GM23338 (cell line): ENCODE data around the gene GGA2. TPM values are rescaled to one million over a fixed set of nuclear protein-coding genes. Genes with fewer than 3 reads are reported as not detected.

Experiments
- ATAC-seq: fragments of 200-7000 bp; cut with Tn5 transposase; 3 replicates; pipeline ENCODE4 v1.9.1; 2020
- DNase-seq: peaks from one replicate; pipeline ENCODE4 v3.0.0-alpha.2; 2015; ENCODE audit warnings: low spot score
- H2AFZ ChIP-seq: fragments of 200-600 bp; sonication (generic); 2 replicates; pipeline ENCODE4 v1.8.0; 2016; ENCODE audit warnings: antibody characterized with exemption, mild to moderate bottlenecking, moderate library complexity
- H3F3A ChIP-seq: fragments of 200-600 bp; sonication (generic); replicated peaks from 2 replicates; pipeline ENCODE4 v1.8.0; 2017; ENCODE audit warnings: antibody characterized with exemption, mixed run types, low read depth
- H3K27ac ChIP-seq: fragments of 200-600 bp; sonication (generic); 2 replicates; pipeline ENCODE4 v1.6.1; 2016; ENCODE audit warnings: low read depth
- H3K27me3 ChIP-seq: fragments of 200-600 bp; sonication (generic); 2 replicates; pipeline ENCODE4 v1.8.0; 2016; ENCODE audit warnings: mild to moderate bottlenecking, mixed run types, moderate library complexity; ENCODE audit not compliant: insufficient read depth
- H3K36me3 ChIP-seq: fragments of 200-600 bp; sonication (generic); 2 replicates; pipeline ENCODE4 v1.8.0; 2016; ENCODE audit warnings: mild to moderate bottlenecking; ENCODE audit not compliant: insufficient read depth
- H3K4me1 ChIP-seq: fragments of 200-600 bp; sonication (generic); 2 replicates; pipeline ENCODE4 v1.8.0; 2016; ENCODE audit warnings: mild to moderate bottlenecking, moderate library complexity; ENCODE audit not compliant: insufficient read depth
- H3K4me2 ChIP-seq: fragments of 200-600 bp; sonication (generic); 2 replicates; pipeline ENCODE4 v1.7.1; 2017; ENCODE audit warnings: mixed run types
- H3K4me3 ChIP-seq: fragments of 200-600 bp; sonication (generic); 2 replicates; pipeline ENCODE4 v1.6.1; 2016; ENCODE audit warnings: mixed run types
- H3K79me2 ChIP-seq: fragments of 200-600 bp; sonication (generic); replicated peaks from 2 replicates; pipeline ENCODE4 v1.8.0; 2017; ENCODE audit warnings: mild to moderate bottlenecking; ENCODE audit not compliant: insufficient read depth
- H3K9me2 ChIP-seq: fragments of 200-600 bp; sonication (generic); 2 replicates; pipeline ENCODE4 v1.8.0; 2017; ENCODE audit not compliant: insufficient read depth
- H4K20me1 ChIP-seq: fragments of 200-600 bp; sonication (generic); replicated peaks from 2 replicates; pipeline ENCODE4 v1.8.0; 2017; ENCODE audit warnings: mild to moderate bottlenecking; ENCODE audit not compliant: insufficient read depth
- H3K27ac Mint-ChIP-seq: 2 replicates; pipeline ENCODE4 v1.8.0; 2020; ENCODE audit warnings: inconsistent platforms, mild to moderate bottlenecking, moderate library complexity, mixed read lengths
- H3K27me3 Mint-ChIP-seq: 3 replicates; pipeline ENCODE4 v1.8.0; 2022; ENCODE audit warnings: low read depth, mild to moderate bottlenecking, moderate library complexity, mixed read lengths, inconsistent platforms; ENCODE audit not compliant: insufficient read depth, poor library complexity
- H3K36me3 Mint-ChIP-seq: 3 replicates; pipeline ENCODE4 v1.8.0; 2021; ENCODE audit warnings: low read depth, mild to moderate bottlenecking, inconsistent platforms, moderate library complexity, mixed read lengths
- H3K4me1 Mint-ChIP-seq: 3 replicates; pipeline ENCODE4 v1.8.0; 2020; ENCODE audit warnings: mild to moderate bottlenecking, inconsistent platforms, mixed read lengths
- H3K4me3 Mint-ChIP-seq: 3 replicates; pipeline ENCODE4 v1.8.0; 2021; ENCODE audit warnings: moderate library complexity, mild to moderate bottlenecking, inconsistent platforms, mixed read lengths
- H3K9me3 Mint-ChIP-seq: 3 replicates; pipeline ENCODE4 v1.8.0; 2020; ENCODE audit warnings: moderate library complexity, mild to moderate bottlenecking, inconsistent platforms, mixed read lengths
- EZH2phosphoT487 ChIP-seq: fragments of 200-600 bp; sonication (generic); IDR thresholded peaks from one replicate; pipeline ENCODE4 v1.8.1; 2018; ENCODE audit warnings: antibody characterized with exemption; ENCODE audit not compliant: unreplicated experiment
- JUNB ChIP-seq: IDR thresholded peaks from one replicate; pipeline ENCODE4 v1.6.1; 2016; ENCODE audit warnings: antibody characterized with exemption; ENCODE audit not compliant: unreplicated experiment
- NANOG ChIP-seq: IDR thresholded peaks from 2 replicates; pipeline ENCODE4 v1.6.1; 2016; ENCODE audit warnings: antibody characterized with exemption, borderline replicate concordance
- POLR2AphosphoS5 ChIP-seq: IDR thresholded peaks from 2 replicates; pipeline ENCODE4 v1.6.1; 2016; ENCODE audit warnings: antibody characterized with exemption, low read depth
- STAT1 ChIP-seq: IDR thresholded peaks from one replicate; pipeline ENCODE4 v1.6.1; 2016; ENCODE audit warnings: antibody characterized with exemption; ENCODE audit not compliant: unreplicated experiment
- ZNF114 ChIP-seq: fragments of 250-450 bp; sonication (Bioruptor Pico); IDR thresholded peaks from 2 replicates; pipeline ENCODE4 v1.5.0; 2020; ENCODE audit warnings: mild to moderate bottlenecking, moderate library complexity
- polyA plus RNA-seq: library from polyadenylated mRNA; unstranded; fragments of >200 nt; fragmentation: Nextera tagmentation; extraction: Ambion mirVana; gene quantifications from 2 replicates; pipeline ENCODE4 v1.2.1, GENCODE V29; 2016
- total RNA-seq: library from RNA; depleted of rRNA; stranded (reverse); fragments of >200 nt; shearing (Covaris generic); gene quantifications from 2 replicates; pipeline ENCODE4 v1.2.3, GENCODE V29; 2014
- TF ChIP-seq, protein P1 (sequence below): fragments of 250-450 bp; sonication (Bioruptor Pico); IDR thresholded peaks from 2 replicates; pipeline ENCODE4 v1.5.0; 2020; ENCODE audit warnings: mild to moderate bottlenecking, moderate library complexity
- TF ChIP-seq, protein P2 (sequence below): IDR thresholded peaks from one replicate; pipeline ENCODE4 v1.6.1; 2018; ENCODE audit warnings: antibody characterized with exemption; ENCODE audit not compliant: unreplicated experiment
- TF ChIP-seq, protein P3 (sequence below): IDR thresholded peaks from 2 replicates; pipeline ENCODE4 v1.6.1; 2016; ENCODE audit warnings: antibody characterized with exemption

GGA2 gene
- total and polyA plus RNA-seq, 2 experiments from 2014 or later, result 40.3 to 76.6 TPM

DNA sequence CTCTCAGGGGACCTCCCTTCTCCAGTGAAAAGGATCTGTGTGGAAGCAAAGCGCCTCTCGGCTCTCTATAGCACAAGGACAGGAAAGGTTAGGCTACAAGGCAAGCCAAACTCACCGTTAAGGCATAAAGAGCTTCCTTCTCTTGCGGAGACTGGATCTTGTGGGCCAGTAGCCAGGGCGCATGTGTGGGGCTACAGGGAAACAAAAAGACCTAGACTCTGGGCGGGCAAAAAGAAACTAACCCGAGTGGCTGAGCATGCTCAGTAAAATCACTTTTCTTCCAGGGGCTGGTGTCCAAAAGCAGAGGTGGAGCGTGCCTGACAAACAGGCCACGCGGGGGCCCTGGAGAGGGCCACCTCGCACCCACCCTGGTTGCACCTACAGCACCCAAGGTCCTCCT is 16.1 kb downstream of the GGA2 start:
- no peak for TF ChIP-seq JUNB
- no peak for TF ChIP-seq ZNF114 (CRISPR knock-in tag)

DNA sequence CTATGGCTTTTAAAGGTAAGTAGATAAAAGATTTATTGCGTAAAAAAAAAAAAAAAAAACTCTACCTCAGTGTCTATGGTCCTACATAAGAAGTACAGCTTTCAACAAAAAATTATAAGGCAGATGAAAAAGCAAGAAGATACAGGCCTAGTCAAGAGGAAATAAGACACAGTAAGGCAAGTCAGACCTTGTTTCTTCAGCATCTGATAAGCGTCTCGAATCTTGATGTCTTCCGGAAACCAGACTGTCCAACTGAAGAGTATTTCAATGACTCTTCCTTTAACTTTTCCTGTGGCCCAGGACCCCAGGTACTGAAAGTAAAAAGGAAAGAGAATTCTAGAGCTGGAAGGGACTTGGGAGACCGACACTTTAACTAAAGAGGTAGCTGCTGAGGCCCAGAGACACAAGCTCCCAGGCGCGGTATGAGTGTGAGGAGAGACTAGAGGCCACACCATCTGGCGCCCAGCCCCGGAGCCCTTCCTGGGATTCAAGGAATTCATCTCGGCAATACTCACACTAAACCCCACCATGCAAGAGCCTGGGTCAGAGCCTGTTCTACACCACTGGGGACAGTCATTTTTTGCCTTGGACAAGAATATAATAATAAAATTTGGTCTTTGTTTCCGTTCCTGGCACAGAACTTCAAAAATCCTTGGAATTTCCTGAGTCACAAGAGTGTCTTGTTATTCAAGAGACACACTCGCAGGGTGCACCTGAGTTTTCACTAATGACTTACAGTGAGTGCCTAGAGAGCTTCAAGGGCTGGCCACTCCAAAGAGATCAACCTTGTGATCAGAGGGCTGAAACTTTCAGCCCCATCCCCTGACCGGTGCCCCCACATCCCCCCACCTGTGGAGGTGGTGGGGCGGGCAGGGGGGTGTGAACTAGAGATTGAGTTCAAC is 18.6 kb downstream of the GGA2 start:
- Histone ChIP-seq H3K4me3 (no peak overlapping the region), H3K4me2 (peak overlapping the region; percentile 29; the same call in 1 of the 2 replicates), H3K36me3 (peaks cover 69% of the 10 kb centered on the region), H3K27me3 (no peaks in the 10 kb centered on the region), H3K27ac (peak overlapping the region; percentile 75), H4K20me1 (peaks cover 26% of the 10 kb centered on the region), H3K4me1 (no peaks in the 10 kb centered on the region), H3F3A (no peaks in the 10 kb centered on the region), H2AFZ (no peak overlapping the region), H3K79me2 (peaks cover 12% of the 10 kb centered on the region), H3K9me2 (no peaks in the 10 kb centered on the region)
- peaks cover 90% of the 10 kb centered on the region for H3K36me3 Mint-ChIP-seq
- no peaks in the 10 kb centered on the region for H3K9me3 Mint-ChIP-seq
- DNase-seq, result no peak
- ATAC-seq, result no peak
- peaks cover 1% of the 10 kb centered on the region for H3K27me3 Mint-ChIP-seq
- peaks cover 5% of the 10 kb centered on the region; the same call in 1 of the 3 replicates for H3K4me1 Mint-ChIP-seq
- no peak overlapping the region for H3K4me3 Mint-ChIP-seq
- peak overlapping the region; percentile 88 for H3K27ac Mint-ChIP-seq
- no peak for TF ChIP-seq STAT1
- TF ChIP-seq ZNF114 (CRISPR knock-in tag), result no peak
- TF ChIP-seq, protein P1, sequence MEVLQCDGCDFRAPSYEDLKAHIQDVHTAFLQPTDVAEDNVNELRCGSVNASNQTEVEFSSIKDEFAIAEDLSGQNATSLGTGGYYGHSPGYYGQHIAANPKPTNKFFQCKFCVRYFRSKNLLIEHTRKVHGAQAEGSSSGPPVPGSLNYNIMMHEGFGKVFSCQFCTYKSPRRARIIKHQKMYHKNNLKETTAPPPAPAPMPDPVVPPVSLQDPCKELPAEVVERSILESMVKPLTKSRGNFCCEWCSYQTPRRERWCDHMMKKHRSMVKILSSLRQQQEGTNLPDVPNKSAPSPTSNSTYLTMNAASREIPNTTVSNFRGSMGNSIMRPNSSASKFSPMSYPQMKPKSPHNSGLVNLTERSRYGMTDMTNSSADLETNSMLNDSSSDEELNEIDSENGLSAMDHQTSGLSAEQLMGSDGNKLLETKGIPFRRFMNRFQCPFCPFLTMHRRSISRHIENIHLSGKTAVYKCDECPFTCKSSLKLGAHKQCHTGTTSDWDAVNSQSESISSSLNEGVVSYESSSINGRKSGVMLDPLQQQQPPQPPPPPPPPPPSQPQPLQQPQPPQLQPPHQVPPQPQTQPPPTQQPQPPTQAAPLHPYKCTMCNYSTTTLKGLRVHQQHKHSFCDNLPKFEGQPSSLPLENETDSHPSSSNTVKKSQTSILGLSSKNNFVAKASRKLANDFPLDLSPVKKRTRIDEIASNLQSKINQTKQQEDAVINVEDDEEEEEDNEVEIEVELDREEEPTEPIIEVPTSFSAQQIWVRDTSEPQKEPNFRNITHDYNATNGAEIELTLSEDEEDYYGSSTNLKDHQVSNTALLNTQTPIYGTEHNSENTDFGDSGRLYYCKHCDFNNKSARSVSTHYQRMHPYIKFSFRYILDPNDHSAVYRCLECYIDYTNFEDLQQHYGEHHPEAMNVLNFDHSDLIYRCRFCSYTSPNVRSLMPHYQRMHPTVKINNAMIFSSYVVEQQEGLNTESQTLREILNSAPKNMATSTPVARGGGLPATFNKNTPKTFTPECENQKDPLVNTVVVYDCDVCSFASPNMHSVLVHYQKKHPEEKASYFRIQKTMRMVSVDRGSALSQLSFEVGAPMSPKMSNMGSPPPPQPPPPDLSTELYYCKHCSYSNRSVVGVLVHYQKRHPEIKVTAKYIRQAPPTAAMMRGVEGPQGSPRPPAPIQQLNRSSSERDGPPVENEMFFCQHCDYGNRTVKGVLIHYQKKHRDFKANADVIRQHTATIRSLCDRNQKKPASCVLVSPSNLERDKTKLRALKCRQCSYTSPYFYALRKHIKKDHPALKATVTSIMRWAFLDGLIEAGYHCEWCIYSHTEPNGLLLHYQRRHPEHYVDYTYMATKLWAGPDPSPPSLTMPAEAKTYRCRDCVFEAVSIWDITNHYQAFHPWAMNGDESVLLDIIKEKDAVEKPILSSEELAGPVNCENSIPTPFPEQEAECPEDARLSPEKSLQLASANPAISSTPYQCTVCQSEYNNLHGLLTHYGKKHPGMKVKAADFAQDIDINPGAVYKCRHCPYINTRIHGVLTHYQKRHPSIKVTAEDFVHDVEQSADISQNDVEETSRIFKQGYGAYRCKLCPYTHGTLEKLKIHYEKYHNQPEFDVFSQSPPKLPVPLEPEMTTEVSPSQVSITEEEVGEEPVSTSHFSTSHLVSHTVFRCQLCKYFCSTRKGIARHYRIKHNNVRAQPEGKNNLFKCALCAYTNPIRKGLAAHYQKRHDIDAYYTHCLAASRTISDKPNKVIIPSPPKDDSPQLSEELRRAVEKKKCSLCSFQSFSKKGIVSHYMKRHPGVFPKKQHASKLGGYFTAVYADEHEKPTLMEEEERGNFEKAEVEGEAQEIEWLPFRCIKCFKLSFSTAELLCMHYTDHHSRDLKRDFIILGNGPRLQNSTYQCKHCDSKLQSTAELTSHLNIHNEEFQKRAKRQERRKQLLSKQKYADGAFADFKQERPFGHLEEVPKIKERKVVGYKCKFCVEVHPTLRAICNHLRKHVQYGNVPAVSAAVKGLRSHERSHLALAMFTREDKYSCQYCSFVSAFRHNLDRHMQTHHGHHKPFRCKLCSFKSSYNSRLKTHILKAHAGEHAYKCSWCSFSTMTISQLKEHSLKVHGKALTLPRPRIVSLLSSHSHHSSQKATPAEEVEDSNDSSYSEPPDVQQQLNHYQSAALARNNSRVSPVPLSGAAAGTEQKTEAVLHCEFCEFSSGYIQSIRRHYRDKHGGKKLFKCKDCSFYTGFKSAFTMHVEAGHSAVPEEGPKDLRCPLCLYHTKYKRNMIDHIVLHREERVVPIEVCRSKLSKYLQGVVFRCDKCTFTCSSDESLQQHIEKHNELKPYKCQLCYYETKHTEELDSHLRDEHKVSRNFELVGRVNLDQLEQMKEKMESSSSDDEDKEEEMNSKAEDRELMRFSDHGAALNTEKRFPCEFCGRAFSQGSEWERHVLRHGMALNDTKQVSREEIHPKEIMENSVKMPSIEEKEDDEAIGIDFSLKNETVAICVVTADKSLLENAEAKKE, result no peak
- TF ChIP-seq NANOG, result no peak
- TF ChIP-seq, protein P2, sequence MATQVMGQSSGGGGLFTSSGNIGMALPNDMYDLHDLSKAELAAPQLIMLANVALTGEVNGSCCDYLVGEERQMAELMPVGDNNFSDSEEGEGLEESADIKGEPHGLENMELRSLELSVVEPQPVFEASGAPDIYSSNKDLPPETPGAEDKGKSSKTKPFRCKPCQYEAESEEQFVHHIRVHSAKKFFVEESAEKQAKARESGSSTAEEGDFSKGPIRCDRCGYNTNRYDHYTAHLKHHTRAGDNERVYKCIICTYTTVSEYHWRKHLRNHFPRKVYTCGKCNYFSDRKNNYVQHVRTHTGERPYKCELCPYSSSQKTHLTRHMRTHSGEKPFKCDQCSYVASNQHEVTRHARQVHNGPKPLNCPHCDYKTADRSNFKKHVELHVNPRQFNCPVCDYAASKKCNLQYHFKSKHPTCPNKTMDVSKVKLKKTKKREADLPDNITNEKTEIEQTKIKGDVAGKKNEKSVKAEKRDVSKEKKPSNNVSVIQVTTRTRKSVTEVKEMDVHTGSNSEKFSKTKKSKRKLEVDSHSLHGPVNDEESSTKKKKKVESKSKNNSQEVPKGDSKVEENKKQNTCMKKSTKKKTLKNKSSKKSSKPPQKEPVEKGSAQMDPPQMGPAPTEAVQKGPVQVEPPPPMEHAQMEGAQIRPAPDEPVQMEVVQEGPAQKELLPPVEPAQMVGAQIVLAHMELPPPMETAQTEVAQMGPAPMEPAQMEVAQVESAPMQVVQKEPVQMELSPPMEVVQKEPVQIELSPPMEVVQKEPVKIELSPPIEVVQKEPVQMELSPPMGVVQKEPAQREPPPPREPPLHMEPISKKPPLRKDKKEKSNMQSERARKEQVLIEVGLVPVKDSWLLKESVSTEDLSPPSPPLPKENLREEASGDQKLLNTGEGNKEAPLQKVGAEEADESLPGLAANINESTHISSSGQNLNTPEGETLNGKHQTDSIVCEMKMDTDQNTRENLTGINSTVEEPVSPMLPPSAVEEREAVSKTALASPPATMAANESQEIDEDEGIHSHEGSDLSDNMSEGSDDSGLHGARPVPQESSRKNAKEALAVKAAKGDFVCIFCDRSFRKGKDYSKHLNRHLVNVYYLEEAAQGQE, result no peak
- TF ChIP-seq, protein P3, sequence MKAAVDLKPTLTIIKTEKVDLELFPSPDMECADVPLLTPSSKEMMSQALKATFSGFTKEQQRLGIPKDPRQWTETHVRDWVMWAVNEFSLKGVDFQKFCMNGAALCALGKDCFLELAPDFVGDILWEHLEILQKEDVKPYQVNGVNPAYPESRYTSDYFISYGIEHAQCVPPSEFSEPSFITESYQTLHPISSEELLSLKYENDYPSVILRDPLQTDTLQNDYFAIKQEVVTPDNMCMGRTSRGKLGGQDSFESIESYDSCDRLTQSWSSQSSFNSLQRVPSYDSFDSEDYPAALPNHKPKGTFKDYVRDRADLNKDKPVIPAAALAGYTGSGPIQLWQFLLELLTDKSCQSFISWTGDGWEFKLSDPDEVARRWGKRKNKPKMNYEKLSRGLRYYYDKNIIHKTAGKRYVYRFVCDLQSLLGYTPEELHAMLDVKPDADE, result no peak
- TF ChIP-seq POLR2AphosphoS5, result no peak
- TF ChIP-seq EZH2phosphoT487, result no peak

More for the DNA sequence above, 16.1 kb downstream of the GGA2 start:
- no peaks in the 10 kb centered on the region for H3K9me3 Mint-ChIP-seq
- Histone ChIP-seq H2AFZ (no peak overlapping the region), H3K27me3 (no peaks in the 10 kb centered on the region), H3K9me2 (no peaks in the 10 kb centered on the region), H3F3A (no peaks in the 10 kb centered on the region), H3K4me2 (no peak overlapping the region), H3K4me3 (no peak overlapping the region), H4K20me1 (peaks cover 48% of the 10 kb centered on the region), H3K79me2 (peaks cover 34% of the 10 kb centered on the region), H3K27ac (no peak overlapping the region), H3K36me3 (peaks cover 59% of the 10 kb centered on the region), H3K4me1 (no peaks in the 10 kb centered on the region)
- no peak for ATAC-seq
- H3K4me1 Mint-ChIP-seq, result peaks cover 5% of the 10 kb centered on the region; the same call in 1 of the 3 replicates
- DNase-seq, result no peak
- no peaks in the 10 kb centered on the region for H3K27me3 Mint-ChIP-seq
- no peak overlapping the region for H3K27ac Mint-ChIP-seq
- H3K4me3 Mint-ChIP-seq, result no peak overlapping the region
- H3K36me3 Mint-ChIP-seq, result peaks cover 71% of the 10 kb centered on the region
